Upper lobe of left lung (tissue), 4 donors: Measurements from ENCODE around the gene FAM168A.

Experiments
- EP300 ChIP-seq, 4 donors: sonication (generic); formaldehyde crosslinking; IDR thresholded peaks; one replicate each; pipeline ENCODE4 v1.5.1; 2017; ENCODE audit warnings: antibody characterized with exemption in 4 of 4, control low read depth in 2 of 4
- POLR2A ChIP-seq, 4 donors: fragments of 450-650 bp; IDR thresholded peaks; one replicate each; pipeline ENCODE4 v1.5.1; 2016 to 2017; ENCODE audit warnings: antibody characterized with exemption in 4 of 4, mild to moderate bottlenecking in 2 of 4
- POLR2AphosphoS5 ChIP-seq, 2 donors: sonication (generic); formaldehyde crosslinking; IDR thresholded peaks; one replicate each; pipeline ENCODE4 v1.5.1; 2017; ENCODE audit warnings: antibody characterized with exemption in 2 of 2
- TF ChIP-seq, protein P1 (sequence below), 6 experiments: fragments of 450-650 bp in 4 of 6; fragments of 200-600 bp in 2 of 6; sonication (generic) in 2 of 6; IDR thresholded peaks; one replicate each; pipeline ENCODE4 v1.5.1; 2016 to 2019; ENCODE audit warnings: antibody characterized with exemption in 6 of 6

DNA sequence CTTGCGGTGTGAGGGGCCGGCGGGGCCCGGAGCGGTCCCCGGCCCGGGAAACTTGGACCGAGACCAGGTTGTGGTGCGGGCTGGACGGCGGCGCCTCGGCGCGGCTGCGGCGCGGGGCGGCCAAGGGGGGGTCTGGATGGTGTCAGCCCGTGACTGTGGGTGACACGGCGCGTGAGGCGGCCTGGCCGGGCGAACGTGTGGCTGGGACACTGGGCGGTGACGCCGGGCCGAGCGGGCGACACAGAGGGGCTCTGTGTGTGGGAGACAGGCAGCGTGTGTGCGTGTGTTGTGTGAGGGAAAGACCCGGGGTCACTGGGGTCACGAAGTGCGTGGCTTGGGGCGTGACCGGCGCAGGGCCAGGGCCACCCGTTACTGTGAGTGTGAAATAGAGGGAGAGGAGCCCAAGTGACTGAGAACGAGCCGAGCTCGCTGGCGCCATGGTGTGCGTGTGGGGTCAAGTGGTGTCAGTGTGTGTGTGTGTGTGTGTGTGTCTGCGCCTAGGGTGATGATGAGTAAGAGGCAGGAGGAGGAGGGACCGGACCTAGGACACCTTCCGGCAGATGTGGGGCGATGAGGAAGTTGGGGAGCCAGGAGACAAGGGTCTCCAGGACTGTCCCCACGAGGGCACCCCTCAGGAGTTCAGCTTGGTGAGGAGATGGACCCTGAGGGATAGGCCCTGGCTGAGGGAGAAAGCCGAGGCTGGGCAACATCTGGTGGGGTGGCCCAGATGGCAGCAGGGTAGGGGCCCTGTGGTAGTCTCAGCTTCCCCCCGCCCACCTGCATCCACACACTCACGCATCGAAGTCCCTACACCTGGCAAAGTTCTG lies 220.9 kb downstream of the FAM168A start:
- TF ChIP-seq EP300 (IDR thresholded peaks at IDR 0.05) (no peak), POLR2A (IDR thresholded peaks at IDR 0.05) (peak in 2 of 4 donors; percentile 46 to 64), POLR2AphosphoS5 (IDR thresholded peaks at IDR 0.05) (peak; percentile 57 to 69)
- TF ChIP-seq, protein P1, sequence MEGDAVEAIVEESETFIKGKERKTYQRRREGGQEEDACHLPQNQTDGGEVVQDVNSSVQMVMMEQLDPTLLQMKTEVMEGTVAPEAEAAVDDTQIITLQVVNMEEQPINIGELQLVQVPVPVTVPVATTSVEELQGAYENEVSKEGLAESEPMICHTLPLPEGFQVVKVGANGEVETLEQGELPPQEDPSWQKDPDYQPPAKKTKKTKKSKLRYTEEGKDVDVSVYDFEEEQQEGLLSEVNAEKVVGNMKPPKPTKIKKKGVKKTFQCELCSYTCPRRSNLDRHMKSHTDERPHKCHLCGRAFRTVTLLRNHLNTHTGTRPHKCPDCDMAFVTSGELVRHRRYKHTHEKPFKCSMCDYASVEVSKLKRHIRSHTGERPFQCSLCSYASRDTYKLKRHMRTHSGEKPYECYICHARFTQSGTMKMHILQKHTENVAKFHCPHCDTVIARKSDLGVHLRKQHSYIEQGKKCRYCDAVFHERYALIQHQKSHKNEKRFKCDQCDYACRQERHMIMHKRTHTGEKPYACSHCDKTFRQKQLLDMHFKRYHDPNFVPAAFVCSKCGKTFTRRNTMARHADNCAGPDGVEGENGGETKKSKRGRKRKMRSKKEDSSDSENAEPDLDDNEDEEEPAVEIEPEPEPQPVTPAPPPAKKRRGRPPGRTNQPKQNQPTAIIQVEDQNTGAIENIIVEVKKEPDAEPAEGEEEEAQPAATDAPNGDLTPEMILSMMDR (IDR thresholded peaks at IDR 0.05), result no peak
